CD4-positive, CD25-positive, alpha-beta regulatory T cell (primary cell): Measurements from ENCODE around the gene TENT5C. TPM values are rescaled to one million over a fixed set of nuclear protein-coding genes. Genes with fewer than 3 reads are reported as not detected.

Experiments used
- ATAC-seq, 2 donors: fragments of 150-1000 bp; cut with Tn5 transposase; one replicate each; pipeline ENCODE4 v1.10.0; 2021; ENCODE audit warnings: low read depth in 2 of 2, moderate number of reproducible peaks in 2 of 2, moderate library complexity in 1 of 2
- DNase-seq, 3 donors: peaks; one replicate each; pipeline versions ENCODE4 v3.0.0 to v3.0.0-alpha.2; 2012 to 2022; ENCODE audit warnings: mixed read lengths in 1 of 3
- H3K27ac ChIP-seq: one replicate; pipeline ENCODE4 v1.7.0; 2013; ENCODE audit warnings: mild to moderate bottlenecking, low read length; ENCODE audit not compliant: insufficient read depth, poor library complexity, severe bottlenecking
- H3K27me3 ChIP-seq: one replicate; pipeline ENCODE4 v1.7.0; 2013; ENCODE audit warnings: low read length; ENCODE audit not compliant: control insufficient read depth, insufficient read depth
- H3K36me3 ChIP-seq: one replicate; pipeline ENCODE4 v1.7.0; 2013; ENCODE audit warnings: mild to moderate bottlenecking, low read length, moderate library complexity; ENCODE audit not compliant: control insufficient read depth, insufficient read depth
- H3K4me1 ChIP-seq: 2 replicates; pipeline ENCODE4 v1.7.0; 2013; ENCODE audit warnings: mild to moderate bottlenecking, low read length; ENCODE audit not compliant: insufficient read depth, control insufficient read depth, poor library complexity, severe bottlenecking
- H3K4me3 ChIP-seq: one replicate; pipeline ENCODE4 v1.7.0; 2013; ENCODE audit warnings: low read depth, mild to moderate bottlenecking, low read length, moderate library complexity
- H3K9me3 ChIP-seq, 2 experiments: 1 replicate in 1 of 2; 2 replicates in 1 of 2; pipeline ENCODE4 v1.7.0; 2013; ENCODE audit warnings: low read length in 2 of 2, mild to moderate bottlenecking in 1 of 2, moderate library complexity in 1 of 2; ENCODE audit not compliant: control insufficient read depth in 2 of 2
- H3K27ac Mint-ChIP-seq, 3 donors: one replicate each; pipeline ENCODE4 v1.8.0; 2020 to 2022; ENCODE audit warnings: mild to moderate bottlenecking in 3 of 3, mixed read lengths in 3 of 3, moderate library complexity in 2 of 3
- H3K27me3 Mint-ChIP-seq: one replicate; pipeline ENCODE4 v1.8.0; 2022; ENCODE audit warnings: mild to moderate bottlenecking, mixed read lengths
- H3K36me3 Mint-ChIP-seq: one replicate; pipeline ENCODE4 v1.8.0; 2020; ENCODE audit warnings: mixed read lengths
- H3K4me1 Mint-ChIP-seq, 4 donors: one replicate each; pipeline ENCODE4 v1.8.0; 2020 to 2022; ENCODE audit warnings: mixed read lengths in 4 of 4, mild to moderate bottlenecking in 1 of 4
- H3K4me3 Mint-ChIP-seq, 4 donors: one replicate each; pipeline ENCODE4 v1.8.0; 2020 to 2022; ENCODE audit warnings: mild to moderate bottlenecking in 4 of 4, mixed read lengths in 4 of 4, moderate library complexity in 3 of 4
- H3K9me3 Mint-ChIP-seq, 7 donors: one replicate each; pipeline ENCODE4 v1.8.0; 2020 to 2022; ENCODE audit warnings: mixed read lengths in 7 of 7, mild to moderate bottlenecking in 3 of 7, moderate library complexity in 2 of 7
- polyA plus RNA-seq, 4 donors: library from polyadenylated mRNA; unstranded; fragments of 300-500 nt; fragmentation: Illumina TruSeq; gene quantifications; one replicate each; pipeline ENCODE4 v1.2.3, GENCODE V29; 2021
- total RNA-seq: library from RNA; stranded (reverse); gene quantifications from one replicate; pipeline ENCODE4 v1.2.3, GENCODE V29; 2022

Gene TENT5C
- total and polyA plus RNA-seq, 5 donors from 2014 or later = 19.6 to 324 (median 39.3) TPM

- Mint-ChIP-seq H3K9me3 (peaks cover 0 to 5% (median 0%) of the 10 kb centered on the region in 7 donors), H3K27me3 (no peaks in the 10 kb centered on the region), H3K4me3 (no peak overlapping the region), H3K4me1 (peaks cover 9 to 30% (median 19%) of the 10 kb centered on the region in 4 donors), H3K36me3 (no peaks in the 10 kb centered on the region), H3K27ac (peak overlapping the region in 2 of 3 donors; percentile 54 to 69)
- Histone ChIP-seq H3K36me3 (no peaks in the 10 kb centered on the region), H3K9me3 (no peaks in the 10 kb centered on the region), H3K4me1 (peaks cover 8% of the 10 kb centered on the region), H3K27ac (no peak overlapping the region), H3K4me3 (no peak overlapping the region), H3K27me3 (no peaks in the 10 kb centered on the region)
- ATAC-seq (no peak), DNase-seq (no peak)
Observed at GRCh38 chr1:117671781-117672501, 66.1 kb downstream of the TENT5C start.

GRCh38 chr1:117672756-117673155 is 66.9 kb downstream of the TENT5C start:
- Mint-ChIP-seq H3K4me3 (no peak overlapping the region), H3K4me1 (peaks cover 9 to 25% (median 15%) of the 10 kb centered on the region in 4 donors), H3K27me3 (no peaks in the 10 kb centered on the region), H3K36me3 (no peaks in the 10 kb centered on the region), H3K27ac (peak overlapping the region in 1 of 3 donors; percentile 86), H3K9me3 (peaks cover 0 to 5% (median 0%) of the 10 kb centered on the region in 7 donors)
- Histone ChIP-seq H3K27me3 (no peaks in the 10 kb centered on the region), H3K4me3 (no peak overlapping the region), H3K27ac (no peak overlapping the region), H3K9me3 (no peaks in the 10 kb centered on the region), H3K36me3 (no peaks in the 10 kb centered on the region), H3K4me1 (peaks cover 7% of the 10 kb centered on the region)
- DNase-seq (no peak), ATAC-seq (no peak)

GRCh38 chr1:117673405-117673804 is 67.6 kb downstream of the TENT5C start:
- Mint-ChIP-seq H3K27ac (peak overlapping the region in 1 of 3 donors; percentile 78), H3K4me3 (no peak overlapping the region), H3K9me3 (peaks cover 0 to 5% (median 0%) of the 10 kb centered on the region in 7 donors), H3K27me3 (no peaks in the 10 kb centered on the region), H3K36me3 (no peaks in the 10 kb centered on the region), H3K4me1 (peaks cover 9 to 22% (median 13%) of the 10 kb centered on the region in 4 donors)
- ATAC-seq = no peak
- no peak overlapping the region for H3K4me3 ChIP-seq
- no peaks in the 10 kb centered on the region for H3K27me3 ChIP-seq
- no peak for DNase-seq
- H3K27ac ChIP-seq = no peak overlapping the region
- no peaks in the 10 kb centered on the region for H3K36me3 ChIP-seq
- H3K9me3 ChIP-seq = no peaks in the 10 kb centered on the region
- peaks cover 7% of the 10 kb centered on the region for H3K4me1 ChIP-seq

- H3K9me3 Mint-ChIP-seq = peaks cover 0 to 5% (median 0%) of the 10 kb centered on the region in 7 donors
- H3K27me3 Mint-ChIP-seq = no peaks in the 10 kb centered on the region
- ATAC-seq = peak; percentile 70 to 82
- H3K36me3 Mint-ChIP-seq = no peaks in the 10 kb centered on the region
- H3K9me3 ChIP-seq = no peaks in the 10 kb centered on the region
- H3K4me3 ChIP-seq = no peak overlapping the region
- H3K4me3 Mint-ChIP-seq = no peak overlapping the region
- DNase-seq = peak in 2 of 3 donors; percentile 68 to 79
- H3K27ac Mint-ChIP-seq = peak overlapping the region; percentile 57 to 92 (median 78)
- no peak overlapping the region for H3K27ac ChIP-seq
- H3K27me3 ChIP-seq = no peaks in the 10 kb centered on the region
- no peaks in the 10 kb centered on the region for H3K36me3 ChIP-seq
- peaks cover 7% of the 10 kb centered on the region for H3K4me1 ChIP-seq
- H3K4me1 Mint-ChIP-seq = peaks cover 9 to 22% (median 13%) of the 10 kb centered on the region in 4 donors
Observed at GRCh38 chr1:117674521-117675400, 68.9 kb downstream of the TENT5C start.

GRCh38 chr1:117675907-117676430 is 70.1 kb downstream of the TENT5C start:
- H3K4me1 ChIP-seq = peaks cover 7% of the 10 kb centered on the region
- H3K27me3 ChIP-seq = no peaks in the 10 kb centered on the region
- no peaks in the 10 kb centered on the region for H3K36me3 Mint-ChIP-seq
- peaks cover 0 to 5% (median 0%) of the 10 kb centered on the region in 7 donors for H3K9me3 Mint-ChIP-seq
- H3K4me1 Mint-ChIP-seq = peaks cover 9 to 22% (median 11%) of the 10 kb centered on the region in 4 donors
- no peaks in the 10 kb centered on the region for H3K36me3 ChIP-seq
- no peak overlapping the region for H3K4me3 ChIP-seq
- ATAC-seq (no peak), DNase-seq (no peak)
- H3K27ac ChIP-seq = no peak overlapping the region
- no peak overlapping the region for H3K4me3 Mint-ChIP-seq
- H3K27me3 Mint-ChIP-seq = no peaks in the 10 kb centered on the region
- H3K27ac Mint-ChIP-seq = no peak overlapping the region
- H3K9me3 ChIP-seq = no peaks in the 10 kb centered on the region

- peaks cover 0 to 3% (median 0%) of the 10 kb centered on the region in 7 donors for H3K9me3 Mint-ChIP-seq
- peak in 1 of 3 donors; percentile 35 for DNase-seq
- Histone ChIP-seq H3K9me3 (no peaks in the 10 kb centered on the region), H3K36me3 (no peaks in the 10 kb centered on the region), H3K4me3 (no peak overlapping the region), H3K4me1 (peaks cover 7% of the 10 kb centered on the region), H3K27ac (no peak overlapping the region), H3K27me3 (no peaks in the 10 kb centered on the region)
- no peak overlapping the region for H3K4me3 Mint-ChIP-seq
- no peak for ATAC-seq
- no peaks in the 10 kb centered on the region for H3K36me3 Mint-ChIP-seq
- no peaks in the 10 kb centered on the region for H3K27me3 Mint-ChIP-seq
- H3K27ac Mint-ChIP-seq = peak overlapping the region in 1 of 3 donors; percentile 62
- H3K4me1 Mint-ChIP-seq = peaks cover 10 to 22% (median 12%) of the 10 kb centered on the region in 4 donors
Observed at GRCh38 chr1:117676615-117677130, 70.8 kb downstream of the TENT5C start.
